Measurements from ENCODE around the gene TNFRSF9. TPM values are rescaled to one million over a fixed set of nuclear protein-coding genes. Genes with fewer than 3 reads are reported as not detected.

Gene TNFRSF9
- total RNA-seq, 4 donors from 2014 or later = 0.66 to 1.7 TPM; not detected in 2

- Histone ChIP-seq H3K4me3 (peak overlapping the region; percentile 24 to 38 (median 36)), H3K36me3 (no peaks in the 10 kb centered on the region), H3K4me1 (peaks cover 0 to 10% (median 0%) of the 10 kb centered on the region in 4 donors), H3K9me3 (no peaks in the 10 kb centered on the region), H3K27me3 (no peaks in the 10 kb centered on the region), H3K27ac (peak overlapping the region in 2 of 4 donors; percentile 38 to 43)
- TF ChIP-seq, protein P1, sequence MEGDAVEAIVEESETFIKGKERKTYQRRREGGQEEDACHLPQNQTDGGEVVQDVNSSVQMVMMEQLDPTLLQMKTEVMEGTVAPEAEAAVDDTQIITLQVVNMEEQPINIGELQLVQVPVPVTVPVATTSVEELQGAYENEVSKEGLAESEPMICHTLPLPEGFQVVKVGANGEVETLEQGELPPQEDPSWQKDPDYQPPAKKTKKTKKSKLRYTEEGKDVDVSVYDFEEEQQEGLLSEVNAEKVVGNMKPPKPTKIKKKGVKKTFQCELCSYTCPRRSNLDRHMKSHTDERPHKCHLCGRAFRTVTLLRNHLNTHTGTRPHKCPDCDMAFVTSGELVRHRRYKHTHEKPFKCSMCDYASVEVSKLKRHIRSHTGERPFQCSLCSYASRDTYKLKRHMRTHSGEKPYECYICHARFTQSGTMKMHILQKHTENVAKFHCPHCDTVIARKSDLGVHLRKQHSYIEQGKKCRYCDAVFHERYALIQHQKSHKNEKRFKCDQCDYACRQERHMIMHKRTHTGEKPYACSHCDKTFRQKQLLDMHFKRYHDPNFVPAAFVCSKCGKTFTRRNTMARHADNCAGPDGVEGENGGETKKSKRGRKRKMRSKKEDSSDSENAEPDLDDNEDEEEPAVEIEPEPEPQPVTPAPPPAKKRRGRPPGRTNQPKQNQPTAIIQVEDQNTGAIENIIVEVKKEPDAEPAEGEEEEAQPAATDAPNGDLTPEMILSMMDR (IDR thresholded peaks at IDR 0.05) = peak in 3 of 6 experiments; percentile 26 to 31 (median 28)
- TF ChIP-seq POLR2A (IDR thresholded peaks at IDR 0.05) = no peak
- peak; percentile 53 to 72 (median 62) for DNase-seq
Observed at GRCh38 chr1:7942214-7942921, 1.7 kb upstream of the TNFRSF9 start.

DNA sequence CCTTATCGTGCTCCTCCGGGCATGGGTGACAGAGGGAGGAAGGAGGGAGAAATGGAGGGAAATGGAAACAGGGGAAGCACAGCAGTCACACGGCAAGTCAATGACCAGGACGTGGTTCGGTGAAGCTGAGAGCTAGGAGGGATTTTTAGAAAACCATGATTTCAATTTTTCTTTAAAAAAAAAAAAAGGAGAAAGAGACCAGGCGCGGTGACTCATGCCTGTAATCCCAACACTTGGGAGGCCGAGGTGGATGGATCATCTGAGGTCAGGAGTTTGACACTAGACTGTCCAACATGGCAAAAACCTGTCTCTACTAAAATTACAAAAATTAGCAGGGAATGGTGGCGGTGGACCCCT lies 776 bp upstream of the TNFRSF9 start:
- no peak for TF ChIP-seq POLR2A (IDR thresholded peaks at IDR 0.05)
- TF ChIP-seq, protein P1 (IDR thresholded peaks at IDR 0.05) = no peak
- no peak for DNase-seq

DNA sequence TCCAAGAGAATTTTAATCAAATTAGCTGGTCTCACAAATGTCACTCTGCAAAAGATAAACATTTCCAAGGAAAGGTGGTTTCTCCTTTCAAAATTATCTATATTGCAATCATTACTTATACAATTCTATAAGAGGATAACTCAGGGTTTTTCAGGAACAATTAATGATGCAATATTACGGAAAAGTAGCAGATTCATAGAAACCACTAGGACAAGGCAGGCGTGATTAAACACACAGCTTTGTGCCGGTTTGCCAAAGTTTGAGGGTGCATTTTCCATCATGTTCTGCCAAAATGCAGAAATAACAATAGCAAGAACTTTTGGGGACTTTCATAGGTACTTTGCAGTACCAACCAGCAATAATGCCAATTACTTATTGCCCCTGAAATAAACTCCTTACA lies 605 bp downstream of the TNFRSF9 start:
- no peaks in the 10 kb centered on the region for H3K9me3 ChIP-seq
- no peak overlapping the region for H3K27ac ChIP-seq
- DNase-seq = no peak
- no peak overlapping the region for H3K4me3 ChIP-seq
- TF ChIP-seq, protein P1 (IDR thresholded peaks at IDR 0.05) = no peak
- TF ChIP-seq POLR2A (IDR thresholded peaks at IDR 0.05) = no peak
- H3K36me3 ChIP-seq = no peaks in the 10 kb centered on the region
- no peaks in the 10 kb centered on the region for H3K27me3 ChIP-seq
- H3K4me1 ChIP-seq = peaks cover 0 to 10% (median 0%) of the 10 kb centered on the region in 4 donors

More for the DNA sequence above, 776 bp upstream of the TNFRSF9 start:
- Histone ChIP-seq H3K27ac (no peak overlapping the region), H3K36me3 (no peaks in the 10 kb centered on the region), H3K9me3 (no peaks in the 10 kb centered on the region), H3K27me3 (no peaks in the 10 kb centered on the region), H3K4me3 (no peak overlapping the region), H3K4me1 (peaks cover 0 to 10% (median 0%) of the 10 kb centered on the region in 4 donors)

GRCh38 chr1:7938070-7938469 lies 2.6 kb downstream of the TNFRSF9 start:
- TF ChIP-seq, protein P1 (IDR thresholded peaks at IDR 0.05) = no peak
- TF ChIP-seq POLR2A (IDR thresholded peaks at IDR 0.05) = no peak
- H3K36me3 ChIP-seq = no peaks in the 10 kb centered on the region
- H3K27ac ChIP-seq = no peak overlapping the region
- no peak overlapping the region for H3K4me3 ChIP-seq
- peaks cover 0 to 10% (median 0%) of the 10 kb centered on the region in 4 donors for H3K4me1 ChIP-seq
- no peaks in the 10 kb centered on the region for H3K9me3 ChIP-seq
- H3K27me3 ChIP-seq = no peaks in the 10 kb centered on the region
- no peak for DNase-seq

DNA sequence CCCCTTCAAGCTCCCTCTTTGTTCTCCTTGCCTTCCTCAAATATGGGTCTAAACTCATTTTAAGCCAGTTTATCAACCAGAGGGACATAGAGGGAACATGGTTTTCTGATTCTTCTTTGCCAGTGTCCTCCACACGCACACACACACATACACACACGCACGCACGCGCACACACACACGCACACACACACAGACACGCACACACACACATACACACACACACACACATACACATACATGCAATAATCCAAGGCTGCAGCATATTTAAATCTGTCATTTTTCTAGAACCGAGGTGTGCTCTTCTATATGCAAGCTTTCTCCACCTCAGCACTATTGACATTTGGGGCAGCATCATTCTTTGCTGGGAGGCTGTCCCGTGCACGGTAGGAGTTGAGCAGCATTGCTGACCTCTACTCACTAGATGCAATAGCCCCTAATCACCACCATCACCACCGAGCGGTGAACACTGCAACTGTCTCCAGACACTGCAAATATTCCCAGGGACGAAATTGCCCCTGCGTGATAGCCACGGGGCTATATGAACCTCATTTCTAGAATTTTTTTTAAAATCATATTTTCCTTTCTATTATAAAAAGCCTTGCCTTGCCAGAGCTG lies 8.0 kb downstream of the TNFRSF9 start:
- Histone ChIP-seq H3K27ac (no peak overlapping the region), H3K4me3 (no peak overlapping the region), H3K27me3 (no peaks in the 10 kb centered on the region), H3K4me1 (no peaks in the 10 kb centered on the region), H3K36me3 (no peaks in the 10 kb centered on the region), H3K9me3 (no peaks in the 10 kb centered on the region)
- TF ChIP-seq, protein P1 (IDR thresholded peaks at IDR 0.05) = no peak
- no peak for TF ChIP-seq POLR2A (IDR thresholded peaks at IDR 0.05)
- no peak for DNase-seq
